B cell (primary cell): ENCODE data around the gene EIF3L. TPM values are rescaled to one million over a fixed set of nuclear protein-coding genes. Genes with fewer than 3 reads are reported as not detected.

Experiments
- ATAC-seq: fragments of 200-7000 bp; cut with Tn5 transposase; one replicate; pipeline ENCODE4 v1.10.0; 2021; ENCODE audit warnings: low read depth, mild to moderate bottlenecking, moderate number of reproducible peaks, moderate library complexity
- CTCF ChIA-PET: fragments of 350-600 bp; sonication (Branson Sonifier 250); formaldehyde crosslinking; loops from one replicate; lab custom pipeline; 2021; ENCODE audit warnings: antibody characterized with exemption, inconsistent platforms; lab: Charles Lee
- POLR2A ChIA-PET: fragments of 350-600 bp; sonication (Branson Sonifier 250); formaldehyde crosslinking; loops from one replicate; lab custom pipeline; 2021; ENCODE audit warnings: antibody characterized with exemption; lab: Charles Lee
- DNase-seq: peaks from one replicate; pipeline ENCODE4 v3.0.0; 2013
- H2AFZ ChIP-seq: 2 replicates; pipeline ENCODE4 v1.6.1; 2012; ENCODE audit warnings: mild to moderate bottlenecking, low read depth, low read length; ENCODE audit not compliant: insufficient read depth, poor library complexity, severe bottlenecking
- H3K27ac ChIP-seq, 2 donors: 1 replicate in 1 of 2; 2 replicates in 1 of 2; pipeline ENCODE4 v1.5.1; 2012 to 2013; ENCODE audit warnings: low read length in 2 of 2, mild to moderate bottlenecking in 2 of 2, moderate library complexity in 1 of 2
- H3K27me3 ChIP-seq, 4 experiments: fragments of 200-600 bp in 1 of 4; sonication (generic) in 1 of 4; replicated peaks in 1 of 4; 1 replicate in 2 of 4; 2 replicates in 2 of 4; pipeline versions ENCODE4 v1.6.1 to v1.7.0; 2013 to 2016; ENCODE audit warnings: low read length in 3 of 4, mild to moderate bottlenecking in 2 of 4, mixed read lengths in 1 of 4, moderate library complexity in 1 of 4; ENCODE audit not compliant: insufficient read depth in 4 of 4, control insufficient read depth in 3 of 4; ENCODE audit errors: control extremely low read depth in 1 of 4
- H3K36me3 ChIP-seq, 2 experiments: replicated peaks in 1 of 2; 1 replicate in 1 of 2; 2 replicates in 1 of 2; pipeline versions ENCODE4 v1.6.1 to v1.7.1; 2013; ENCODE audit warnings: low read length in 1 of 2; ENCODE audit not compliant: insufficient read depth in 2 of 2, control insufficient read depth in 1 of 2; ENCODE audit errors: control extremely low read depth in 1 of 2, extremely low read depth in 1 of 2
- H3K4me1 ChIP-seq, 2 donors: fragments of 200-600 bp in 1 of 2; sonication (generic) in 1 of 2; 1 replicate in 1 of 2; 2 replicates in 1 of 2; pipeline versions ENCODE4 v1.5.1 to v1.6.1; 2013 to 2017; ENCODE audit warnings: low read length in 2 of 2; ENCODE audit not compliant: control insufficient read depth in 2 of 2, insufficient read depth in 2 of 2
- H3K4me2 ChIP-seq: replicated peaks from 2 replicates; pipeline ENCODE3; 2012; ENCODE audit warnings: mild to moderate bottlenecking, low read depth, low read length; ENCODE audit not compliant: poor library complexity, severe bottlenecking
- H3K4me3 ChIP-seq, 5 experiments: fragments of 200-600 bp in 1 of 5; sonication (generic) in 1 of 5; 1 replicate in 3 of 5; 2 replicates in 2 of 5; pipeline versions ENCODE4 v1.5.1 to v1.7.0; 2011 to 2016; ENCODE audit warnings: low read length in 4 of 5, mild to moderate bottlenecking in 4 of 5, low read depth in 2 of 5, control low read depth in 1 of 5, moderate library complexity in 1 of 5; ENCODE audit not compliant: insufficient read depth in 1 of 5; ENCODE audit errors: control extremely low read depth in 1 of 5, extremely low read depth in 1 of 5
- H3K79me2 ChIP-seq: fragments of 200-600 bp; sonication (generic); one replicate; pipeline ENCODE4 v1.6.0; 2016; ENCODE audit warnings: low read length; ENCODE audit not compliant: control insufficient read depth, insufficient read depth
- H3K9ac ChIP-seq: fragments of 200-600 bp; sonication (generic); 2 replicates; pipeline ENCODE4 v1.6.1; 2017; ENCODE audit warnings: mild to moderate bottlenecking, low read length, moderate library complexity
- H3K9me3 ChIP-seq, 3 donors: one replicate each; pipeline versions ENCODE4 v1.6.1 to v1.7.1; 2013; ENCODE audit warnings: low read length in 2 of 3; ENCODE audit not compliant: control insufficient read depth in 2 of 3, insufficient read depth in 1 of 3; ENCODE audit errors: control extremely low read depth in 1 of 3
- H4K20me1 ChIP-seq: 2 replicates; pipeline ENCODE4 v1.6.0; 2012; ENCODE audit warnings: mild to moderate bottlenecking, low read length; ENCODE audit not compliant: insufficient read depth, control insufficient read depth, poor library complexity, severe bottlenecking
- H3K27ac Mint-ChIP-seq: one replicate; pipeline ENCODE4 v1.8.0; 2021; ENCODE audit warnings: mixed read lengths
- H3K27me3 Mint-ChIP-seq: one replicate; pipeline ENCODE4 v1.8.0; 2021; ENCODE audit warnings: mixed read lengths
- H3K4me1 Mint-ChIP-seq: one replicate; pipeline ENCODE4 v1.8.0; 2021; ENCODE audit warnings: mixed read lengths
- H3K4me3 Mint-ChIP-seq: one replicate; pipeline ENCODE4 v1.8.0; 2021; ENCODE audit warnings: mixed read lengths
- H3K9me3 Mint-ChIP-seq: one replicate; pipeline ENCODE4 v1.8.0; 2022; ENCODE audit warnings: mixed read lengths; ENCODE audit not compliant: insufficient read depth
- CTCF ChIP-seq: fragments of 200-600 bp; IDR thresholded peaks from one replicate; pipeline ENCODE4 v1.8.0; 2022; ENCODE audit warnings: antibody characterized with exemption, mild to moderate bottlenecking
- EZH2 ChIP-seq: IDR thresholded peaks from 2 replicates; pipeline ENCODE4 v1.6.1; 2012; ENCODE audit warnings: borderline replicate concordance, low read depth, mild to moderate bottlenecking, moderate library complexity, low read length; ENCODE audit not compliant: insufficient read depth, poor library complexity, severe bottlenecking
- WGBS: methylation state at CpG from one replicate; pipeline ENCODE4 v1.1.5; 2013; ENCODE audit warnings: missing lambda C conversion rate; ENCODE audit not compliant: insufficient coverage; 5-methylcytosine and 5-hydroxymethylcytosine counted together
- intact Hi-C: fragments of 100-400 bp; cut with micrococcal nuclease; formaldehyde crosslinking; loops from one replicate; pipeline ENCODE4 v1.10.0; 2022
- polyA plus RNA-seq: library from polyadenylated mRNA; depleted of rRNA; stranded (reverse); fragments of >200 nt; gene quantifications from 2 replicates; pipeline ENCODE4 v1.2.3, GENCODE V29; 2012
- total RNA-seq, 2 donors: library from RNA; stranded (reverse); fragments of 120-200 nt in 1 of 2; gene quantifications; 1 replicate in 1 of 2; 2 replicates in 1 of 2; pipeline versions ENCODE4 v1.2.3 to v1.2.4, GENCODE V29; 2013 to 2022

Gene EIF3L
- total and polyA plus RNA-seq, 2 donors (not counting 1 experiment from before 2014, with no cell fraction given), result 430 to 560 TPM

GRCh38 chr22:37830093-37830842, 19.0 kb upstream of the EIF3L start:
- no peaks in the 10 kb centered on the region for H3K9me3 Mint-ChIP-seq
- no peaks in the 10 kb centered on the region for H3K9me3 ChIP-seq
- H3K36me3 ChIP-seq, result peaks cover 0 to 41% of the 10 kb centered on the region in 2 experiments
- H3K4me2 ChIP-seq, result no peak overlapping the region
- no peak overlapping the region for H3K4me3 Mint-ChIP-seq
- no peaks in the 10 kb centered on the region for H3K27me3 ChIP-seq
- no peak overlapping the region for H3K9ac ChIP-seq
- POLR2A ChIA-PET, result interaction anchor here (0.6 kb wide), 1 partner anchor 54 kb away, joined by 4 read pairs; no protein-coding TSS in a partner anchor
- DNase-seq (no peak), ATAC-seq (no peak)
- CTCF ChIA-PET, result interaction anchor here (0.5 kb wide), 1 partner anchor 38 kb away, joined by 3 read pairs; no protein-coding TSS in a partner anchor
- no peaks in the 10 kb centered on the region for H4K20me1 ChIP-seq
- H3K27ac Mint-ChIP-seq, result no peak overlapping the region
- H3K79me2 ChIP-seq, result no peaks in the 10 kb centered on the region
- peaks cover 3% of the 10 kb centered on the region for H3K27me3 Mint-ChIP-seq
- no peak overlapping the region for H3K4me3 ChIP-seq
- 96% methylated on average over 14 of the region's 14 CpGs for WGBS
- H3K27ac ChIP-seq, result no peak overlapping the region
- peaks cover 3% of the 10 kb centered on the region for H3K4me1 Mint-ChIP-seq
- H2AFZ ChIP-seq, result no peak overlapping the region
- no peaks in the 10 kb centered on the region for H3K4me1 ChIP-seq
- intact Hi-C loops, result no loop called here
- no peak for TF ChIP-seq EZH2
- no peak for TF ChIP-seq CTCF

GRCh38 chr22:37831472-37831871, 17.7 kb upstream of the EIF3L start:
- no peaks in the 10 kb centered on the region for H3K27me3 Mint-ChIP-seq
- Histone ChIP-seq H3K4me3 (no peak overlapping the region), H3K4me1 (no peaks in the 10 kb centered on the region), H3K36me3 (peaks cover 0 to 41% of the 10 kb centered on the region in 2 experiments), H3K9ac (no peak overlapping the region), H2AFZ (no peak overlapping the region), H4K20me1 (no peaks in the 10 kb centered on the region), H3K79me2 (no peaks in the 10 kb centered on the region), H3K9me3 (no peaks in the 10 kb centered on the region), H3K27me3 (no peaks in the 10 kb centered on the region), H3K4me2 (no peak overlapping the region), H3K27ac (no peak overlapping the region)
- H3K9me3 Mint-ChIP-seq, result no peaks in the 10 kb centered on the region
- H3K27ac Mint-ChIP-seq, result no peak overlapping the region
- TF ChIP-seq CTCF, result no peak
- no peak for TF ChIP-seq EZH2
- DNase-seq, result no peak
- no peak overlapping the region for H3K4me3 Mint-ChIP-seq
- ChIA-PET CTCF (no interaction called here), POLR2A (interaction anchor here (0.6 kb wide), 1 partner anchor 224 kb away, joined by 3 read pairs; no protein-coding TSS in a partner anchor)
- no peaks in the 10 kb centered on the region for H3K4me1 Mint-ChIP-seq
- intact Hi-C loops, result no loop called here
- ATAC-seq, result no peak
- WGBS, result 97% methylated on average over 11 of the region's 11 CpGs
